Liver (tissue), 9 donors: ENCODE data around the gene KCTD4. TPM values are rescaled to one million over a fixed set of nuclear protein-coding genes. Genes with fewer than 3 reads are reported as not detected.

Experiments used
- DNase-seq: peaks from one replicate; pipeline ENCODE4 v3.0.0-alpha.2; 2017; ENCODE audit warnings: low spot score
- H3K27ac ChIP-seq, 2 donors: one replicate each; pipeline ENCODE4 v1.7.0; 2013; ENCODE audit warnings: inconsistent platforms in 2 of 2, low read length in 2 of 2, control low read depth in 1 of 2, low read depth in 1 of 2, mild to moderate bottlenecking in 1 of 2
- H3K27me3 ChIP-seq, 4 donors: one replicate each; pipeline versions ENCODE4 v1.6.1 to v1.7.0; 2013; ENCODE audit warnings: low read length in 3 of 4, inconsistent platforms in 1 of 4, mild to moderate bottlenecking in 1 of 4, moderate library complexity in 1 of 4; ENCODE audit not compliant: control insufficient read depth in 4 of 4, insufficient read depth in 4 of 4
- H3K36me3 ChIP-seq, 4 donors: one replicate each; pipeline versions ENCODE4 v1.6.1 to v1.7.0; 2013; ENCODE audit warnings: low read length in 3 of 4, mild to moderate bottlenecking in 3 of 4, low read depth in 1 of 4, moderate library complexity in 1 of 4; ENCODE audit not compliant: control insufficient read depth in 4 of 4, insufficient read depth in 3 of 4
- H3K4me1 ChIP-seq, 4 donors: one replicate each; pipeline versions ENCODE4 v1.6.1 to v1.7.0; 2013; ENCODE audit warnings: low read length in 3 of 4, mild to moderate bottlenecking in 3 of 4, moderate library complexity in 1 of 4; ENCODE audit not compliant: control insufficient read depth in 4 of 4, insufficient read depth in 4 of 4
- H3K4me3 ChIP-seq, 3 donors: one replicate each; pipeline versions ENCODE4 v1.6.1 to v1.7.0; 2013; ENCODE audit warnings: low read length in 3 of 3, control low read depth in 1 of 3, low read depth in 1 of 3, mild to moderate bottlenecking in 1 of 3
- H3K9ac ChIP-seq, 2 donors: one replicate each; pipeline ENCODE4 v1.7.0; 2013; ENCODE audit warnings: low read length in 2 of 2, mild to moderate bottlenecking in 2 of 2, moderate library complexity in 2 of 2, control low read depth in 1 of 2, low read depth in 1 of 2
- H3K9me3 ChIP-seq, 4 donors: one replicate each; pipeline versions ENCODE4 v1.6.1 to v1.7.0; 2013; ENCODE audit warnings: low read length in 3 of 4; ENCODE audit not compliant: control insufficient read depth in 4 of 4
- ATF3 ChIP-seq: IDR thresholded peaks from 2 replicates; pipeline ENCODE4 v1.6.1; 2016; ENCODE audit warnings: antibody characterized with exemption
- CTCF ChIP-seq: fragments of 150-350 bp; IDR thresholded peaks from 2 replicates; pipeline ENCODE4 v1.5.1; 2017; ENCODE audit warnings: improper control_type of control experiment, low read depth, low read length; ENCODE audit not compliant: missing input control
- EGR1 ChIP-seq, 2 donors: IDR thresholded peaks; 2 replicates each; pipeline ENCODE4 v1.6.1; 2016 to 2018; ENCODE audit warnings: antibody characterized with exemption in 2 of 2, low read depth in 2 of 2
- FOXA1 ChIP-seq: IDR thresholded peaks from 2 replicates; pipeline ENCODE4 v1.6.1; 2016; ENCODE audit warnings: antibody characterized with exemption
- FOXA2 ChIP-seq: IDR thresholded peaks from 2 replicates; pipeline ENCODE4 v1.6.1; 2016; ENCODE audit warnings: antibody characterized with exemption
- GABPA ChIP-seq, 2 donors: IDR thresholded peaks in 1 of 2; conservative IDR thresholded peaks in 1 of 2; 2 replicates each; pipeline ENCODE4 v1.6.1; 2016; ENCODE audit warnings: antibody characterized with exemption in 2 of 2, mild to moderate bottlenecking in 1 of 2, moderate library complexity in 1 of 2
- HNF4A ChIP-seq, 2 donors: conservative IDR thresholded peaks; 2 replicates each; pipeline ENCODE4 v1.6.1; 2016; ENCODE audit warnings: antibody characterized with exemption in 2 of 2, mild to moderate bottlenecking in 2 of 2
- HNF4G ChIP-seq: IDR thresholded peaks from 2 replicates; pipeline ENCODE4 v1.6.1; 2016; ENCODE audit warnings: antibody characterized with exemption
- JUND ChIP-seq, 2 donors: IDR thresholded peaks; 2 replicates each; pipeline ENCODE4 v1.6.1; 2016; ENCODE audit warnings: antibody characterized with exemption in 2 of 2
- MAX ChIP-seq: IDR thresholded peaks from 2 replicates; pipeline ENCODE4 v1.6.1; 2016; ENCODE audit warnings: antibody characterized with exemption
- NR2F2 ChIP-seq: IDR thresholded peaks from 2 replicates; pipeline ENCODE4 v1.6.1; 2016; ENCODE audit warnings: antibody characterized with exemption
- RAD21 ChIP-seq, 2 donors: IDR thresholded peaks; 2 replicates each; pipeline ENCODE4 v1.6.1; 2016; ENCODE audit warnings: antibody characterized with exemption in 2 of 2, mild to moderate bottlenecking in 2 of 2
- REST ChIP-seq: IDR thresholded peaks from 2 replicates; pipeline ENCODE4 v1.6.1; 2016; ENCODE audit warnings: antibody characterized with exemption, mild to moderate bottlenecking
- RXRA ChIP-seq, 2 donors: IDR thresholded peaks; 2 replicates each; pipeline ENCODE4 v1.6.1; 2017 to 2018; ENCODE audit warnings: antibody characterized with exemption in 2 of 2, mild to moderate bottlenecking in 1 of 2
- SP1 ChIP-seq: IDR thresholded peaks from 2 replicates; pipeline ENCODE4 v1.6.1; 2018; ENCODE audit warnings: antibody characterized with exemption, mild to moderate bottlenecking
- TAF1 ChIP-seq: conservative IDR thresholded peaks from 2 replicates; pipeline ENCODE4 v1.6.1; 2016; ENCODE audit warnings: antibody characterized with exemption, mild to moderate bottlenecking
- YY1 ChIP-seq: IDR thresholded peaks from 2 replicates; pipeline ENCODE4 v1.6.1; 2016; ENCODE audit warnings: antibody characterized with exemption, mild to moderate bottlenecking
- ZBTB33 ChIP-seq: IDR thresholded peaks from 2 replicates; pipeline ENCODE4 v1.6.1; 2016; ENCODE audit warnings: antibody characterized with exemption
- WGBS: extraction: QIAGEN DNeasy Blood & Tissue Kit; methylation state at CpG from one replicate; pipeline ENCODE4 v1.1.7; 2013; 5-methylcytosine and 5-hydroxymethylcytosine counted together
- polyA plus RNA-seq, 2 donors: library from polyadenylated mRNA; stranded (reverse) in 1 of 2; unstranded in 1 of 2; fragments of 200-250 nt in 1 of 2; fragments of >200 nt in 1 of 2; fragmentation: Nextera tagmentation in 1 of 2; extraction: Ambion mirVana in 1 of 2; gene quantifications; one replicate each; pipeline versions ENCODE4 v1.2.1 to v1.2.3, GENCODE V29; 2013 to 2015
- total RNA-seq, 2 donors: library from RNA; depleted of rRNA; stranded (reverse); fragments of >200 nt; gene quantifications; one replicate each; pipeline ENCODE4 v1.2.3, GENCODE V29; 2014
- donor health status: healthy.
- donor health status: healthy.
- donor health status: healthy.
- donor health status: healthy.
- donor health status: healthy.

The KCTD4 gene
- total and polyA plus RNA-seq, 4 donors, result 0.19 TPM; not detected in 3

- DNase-seq, result no peak
- Histone ChIP-seq H3K9me3 (no peaks in the 10 kb centered on the region), H3K27ac (no peak overlapping the region), H3K9ac (no peak overlapping the region), H3K36me3 (no peaks in the 10 kb centered on the region), H3K4me1 (peaks cover 1 to 17% (median 5%) of the 10 kb centered on the region in 4 donors), H3K4me3 (no peak overlapping the region), H3K27me3 (no peaks in the 10 kb centered on the region)
- no peak for TF ChIP-seq FOXA2
- no peak for TF ChIP-seq RXRA (IDR thresholded peaks at IDR 0.05)
- TF ChIP-seq CTCF, result no peak
- TF ChIP-seq YY1, result no peak
- no peak for TF ChIP-seq MAX
- no peak for TF ChIP-seq GABPA (IDR thresholded peaks at IDR 0.05 in 1 of 2, conservative IDR thresholded peaks at IDR 0.05 in 1 of 2)
- no peak for TF ChIP-seq ATF3
- no peak for TF ChIP-seq HNF4G
- no peak for TF ChIP-seq ZBTB33
- no peak for TF ChIP-seq SP1
- no peak for TF ChIP-seq EGR1 (IDR thresholded peaks at IDR 0.05; ENCODE audit: low read depth in 2 of 2)
- TF ChIP-seq NR2F2, result no peak
- no peak for TF ChIP-seq RAD21 (IDR thresholded peaks at IDR 0.05)
- no peak for TF ChIP-seq REST
- no peak for TF ChIP-seq HNF4A (conservative IDR thresholded peaks at IDR 0.05)
- TF ChIP-seq JUND (IDR thresholded peaks at IDR 0.05), result no peak
- TF ChIP-seq FOXA1, result no peak
- no peak for TF ChIP-seq TAF1
- WGBS, result 96% methylated on average over 4 of the region's 4 CpGs
These were observed 15.3 kb upstream of the KCTD4 start for GRCh38 chr13:45216193-45216592.
